GM19463 (cell line): ENCODE data around the gene CUL1.

ENCODE experiments used
- ATAC-seq: cut with Tn5 transposase; IDR thresholded peaks from one replicate; pipeline ENCODE4 v1.9.1; 2021; ENCODE audit warnings: mild to moderate bottlenecking, moderate library complexity; ENCODE audit not compliant: unreplicated experiment

CUL1 gene

GRCh38 chr7:148799893-148800555 lies 101.3 kb downstream of the CUL1 start:
- ATAC-seq: no peak

GRCh38 chr7:148800677-148801076 lies 102.0 kb downstream of the CUL1 start:
- no peak for ATAC-seq

GRCh38 chr7:148802101-148802493 lies 103.4 kb downstream of the CUL1 start:
- ATAC-seq: no peak

DNA sequence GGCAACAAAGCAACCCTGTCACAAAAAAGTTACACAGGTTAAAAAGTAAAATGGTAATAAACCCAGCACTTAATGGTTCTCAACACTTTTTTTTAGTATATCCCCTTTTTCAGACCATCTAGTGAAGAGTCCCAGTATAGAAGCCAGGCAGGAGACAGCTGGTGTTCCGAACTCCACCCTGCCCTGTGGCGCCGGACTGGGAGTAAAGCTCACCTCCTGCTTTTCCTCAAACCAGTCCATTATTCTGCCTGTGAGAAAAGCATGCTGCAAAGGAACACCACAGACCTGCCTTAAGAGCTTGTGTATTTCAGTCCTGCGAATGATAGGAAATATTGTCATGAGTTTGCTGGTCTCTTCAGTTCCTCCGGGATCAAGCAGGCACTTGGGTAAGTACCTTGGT lies 104.4 kb downstream of the CUL1 start:
- no peak for ATAC-seq

GRCh38 chr7:148804343-148805235 lies 105.9 kb downstream of the CUL1 start:
- no peak for ATAC-seq

DNA sequence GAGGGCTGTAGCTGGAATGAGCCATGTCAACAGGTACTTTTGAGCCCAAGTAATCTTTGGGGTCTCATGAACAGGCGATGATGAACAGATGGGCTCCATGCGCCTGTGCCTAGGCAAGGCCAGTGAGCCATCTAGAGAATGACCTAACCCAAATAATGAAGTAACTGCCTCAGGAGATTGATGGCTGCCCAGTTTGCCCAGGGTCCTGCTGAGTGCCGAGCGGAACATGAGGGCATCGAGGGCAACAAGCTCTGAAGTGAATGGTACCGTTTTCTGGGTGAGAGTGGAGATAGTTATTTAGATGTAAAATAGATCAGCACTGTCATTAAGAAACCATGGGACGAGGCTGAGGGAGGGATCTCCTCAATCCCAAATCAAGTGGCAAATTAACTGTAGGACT lies 107.5 kb downstream of the CUL1 start:
- ATAC-seq: no peak

DNA sequence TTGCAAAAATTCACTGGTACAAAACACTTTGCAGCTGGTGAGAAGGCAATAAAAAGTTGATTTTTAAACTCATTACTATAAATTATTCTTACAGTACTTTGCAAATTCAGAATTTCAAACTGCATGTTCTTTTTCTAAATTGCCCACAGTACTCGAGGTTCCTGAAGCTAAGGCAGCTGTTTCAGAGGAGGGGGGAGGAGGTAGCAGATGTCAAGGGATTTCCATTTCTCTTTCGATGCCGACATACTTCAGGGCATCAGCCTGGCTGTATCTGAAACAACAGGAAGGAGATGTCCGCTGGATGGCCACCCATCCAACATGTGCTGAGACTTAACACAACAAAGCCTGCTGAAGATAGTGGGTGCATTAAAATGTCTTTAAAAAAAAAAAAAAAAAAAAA lies 108.7 kb downstream of the CUL1 start:
- no peak for ATAC-seq

DNA sequence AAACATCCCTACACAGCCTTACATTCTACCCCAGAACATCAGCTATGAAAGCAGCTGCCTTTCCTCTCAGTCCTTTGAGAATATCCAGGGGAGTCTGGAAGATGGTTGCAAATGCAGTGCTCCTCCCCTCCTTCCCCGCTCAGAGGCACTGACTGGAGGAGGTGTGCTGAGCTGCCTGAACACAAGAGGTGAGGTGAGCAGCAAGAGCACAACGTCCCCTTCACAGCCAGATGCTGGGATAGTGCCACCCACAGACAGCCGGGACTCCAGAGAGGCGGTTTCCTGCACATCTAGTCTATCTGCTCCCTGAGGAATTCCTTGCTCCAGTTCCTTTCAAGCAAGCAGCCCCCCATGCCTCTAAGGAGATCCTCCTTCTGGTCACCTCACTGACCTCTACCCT lies 111.2 kb downstream of the CUL1 start:
- ATAC-seq: no peak

DNA sequence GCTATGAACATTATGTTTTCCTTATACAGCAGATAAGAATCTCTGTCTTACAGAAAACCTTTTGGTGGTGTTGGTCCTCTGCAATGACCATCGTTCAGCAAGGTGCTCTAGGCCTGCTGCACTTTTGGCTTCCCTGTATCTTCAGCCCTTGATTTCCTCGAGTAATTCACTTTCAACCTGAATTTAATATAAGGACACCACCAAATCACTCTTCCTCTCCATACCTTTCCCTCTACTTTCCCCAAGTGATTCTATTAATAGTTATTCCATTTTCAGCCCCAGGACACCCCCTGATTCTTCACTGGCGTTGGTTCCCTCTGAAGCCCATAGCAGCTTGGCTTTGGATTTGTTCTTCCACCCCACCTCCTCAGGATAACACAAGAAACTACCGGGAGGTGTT lies 113.2 kb downstream of the CUL1 start:
- no peak for ATAC-seq

GRCh38 chr7:148813890-148814289 lies 115.2 kb downstream of the CUL1 start:
- no peak for ATAC-seq

- no peak for ATAC-seq
Measured at GRCh38 chr7:148814922-148815559, 116.3 kb downstream of the CUL1 start.

DNA sequence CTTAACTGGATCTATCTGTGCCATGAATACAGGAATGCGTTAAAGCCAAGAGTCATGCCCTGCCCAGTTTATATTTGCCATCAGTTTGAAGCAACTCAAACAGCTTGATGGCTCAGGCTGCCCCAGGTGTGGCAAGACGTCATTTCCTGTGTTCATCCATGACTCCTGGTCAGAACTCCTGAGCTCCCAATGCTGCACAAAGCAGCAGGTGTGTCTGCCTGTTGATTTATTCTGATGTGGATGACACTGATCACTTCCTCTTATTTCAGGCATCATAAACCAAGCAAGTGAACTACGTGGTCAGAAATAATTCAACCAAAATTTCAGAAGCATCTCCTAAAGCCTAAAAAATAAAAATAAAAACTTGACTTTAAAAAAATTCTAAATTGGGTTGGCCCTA lies 116.9 kb downstream of the CUL1 start:
- ATAC-seq: no peak

- no peak for ATAC-seq
Measured at GRCh38 chr7:148819697-148820360, 121.1 kb downstream of the CUL1 start.

DNA sequence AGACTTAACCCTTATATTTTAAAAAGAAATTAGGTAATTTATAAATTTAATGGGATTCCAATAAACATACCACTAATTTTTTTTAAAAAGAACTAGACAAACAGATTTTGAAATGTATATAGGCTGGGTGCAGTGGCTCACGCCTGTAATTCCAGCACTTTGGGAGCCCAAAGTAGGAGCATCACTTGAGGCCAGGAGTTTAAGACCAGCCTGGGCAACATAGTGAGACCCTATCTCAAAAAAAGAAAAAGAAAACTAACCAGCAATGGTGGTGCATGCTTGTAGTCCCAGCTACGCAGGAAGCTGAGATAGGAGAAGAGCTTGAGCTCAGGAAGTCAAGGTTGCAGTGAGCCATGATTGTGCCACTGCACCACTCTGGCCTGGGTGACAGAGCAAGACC lies 122.7 kb downstream of the CUL1 start:
- ATAC-seq: no peak

DNA sequence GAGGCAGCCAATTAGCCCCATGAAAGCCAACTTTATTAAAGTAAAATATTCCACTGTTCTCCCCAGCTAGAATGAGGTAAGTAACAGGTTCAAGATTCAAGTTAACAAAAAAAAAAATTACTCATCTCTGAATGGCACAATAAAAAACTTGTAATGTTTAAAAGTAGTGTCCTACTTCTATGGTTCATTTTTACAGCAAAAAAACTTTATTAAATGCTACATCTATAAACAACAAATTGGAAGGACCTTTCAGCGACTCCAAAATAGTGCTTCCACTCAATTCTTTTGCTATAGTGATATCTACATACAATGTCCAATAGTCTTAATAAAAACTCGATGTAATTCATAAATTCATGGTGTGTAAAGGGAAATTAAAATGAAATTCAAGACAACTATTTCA lies 126.2 kb downstream of the CUL1 start:
- ATAC-seq: no peak

DNA sequence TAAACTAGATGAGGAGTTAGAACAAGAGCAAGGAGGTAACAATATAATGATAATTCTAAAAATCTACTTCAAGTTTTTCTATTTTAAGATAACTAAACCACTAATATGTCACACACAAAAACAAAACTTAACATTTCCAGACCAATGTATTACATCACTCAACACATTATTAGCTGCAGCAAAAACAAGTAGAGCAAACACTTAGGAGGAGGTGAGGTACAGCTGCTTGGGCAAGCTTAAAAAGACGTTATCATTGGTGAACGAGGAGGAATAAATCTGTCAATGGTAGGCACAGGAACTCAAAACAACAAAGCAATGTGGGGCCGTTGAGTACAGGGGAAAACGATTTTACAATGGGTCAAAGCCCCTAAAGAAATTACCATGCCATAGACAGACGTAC lies 126.6 kb downstream of the CUL1 start:
- ATAC-seq: no peak

- ATAC-seq: no peak
Measured at GRCh38 chr7:148828965-148829364, 130.3 kb downstream of the CUL1 start.

DNA sequence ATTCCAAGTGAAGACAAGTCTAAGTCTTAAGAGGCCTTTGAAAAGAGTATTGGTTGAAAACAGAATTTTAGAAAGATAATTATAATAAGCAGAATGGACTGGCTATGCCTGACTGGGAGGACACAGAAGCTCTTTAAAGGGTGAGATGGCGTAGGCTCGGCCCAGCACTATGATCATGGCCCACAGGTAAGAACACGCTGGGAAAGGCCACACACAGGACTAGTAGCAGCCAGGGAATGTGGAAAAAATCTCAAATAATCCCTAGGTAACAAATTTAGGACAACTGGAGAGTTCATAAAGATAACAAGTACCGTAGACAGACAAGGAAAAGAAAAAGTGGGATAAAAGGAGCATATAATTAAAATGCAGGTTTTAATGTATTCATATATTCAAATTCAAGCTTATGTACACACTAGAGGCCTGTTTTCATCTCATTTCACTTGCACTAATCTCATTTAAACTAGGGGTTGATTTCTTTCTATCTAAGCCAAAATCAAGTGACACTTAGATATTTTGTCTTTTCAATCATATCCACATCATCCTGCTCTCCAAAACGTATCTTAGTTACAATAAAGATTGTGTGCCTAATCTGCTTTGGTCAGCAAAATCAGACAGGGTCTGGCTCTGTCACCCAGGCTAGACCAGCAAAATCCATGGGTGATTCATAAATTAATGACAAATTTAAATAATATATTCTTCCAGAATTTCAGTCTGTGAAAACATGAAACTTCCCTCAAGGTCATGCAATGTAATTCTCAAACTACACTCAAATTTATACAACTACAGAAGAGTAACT lies 132.4 kb downstream of the CUL1 start:
- no peak for ATAC-seq

- no peak for ATAC-seq
Measured at GRCh38 chr7:148831782-148832181, 133.1 kb downstream of the CUL1 start.

DNA sequence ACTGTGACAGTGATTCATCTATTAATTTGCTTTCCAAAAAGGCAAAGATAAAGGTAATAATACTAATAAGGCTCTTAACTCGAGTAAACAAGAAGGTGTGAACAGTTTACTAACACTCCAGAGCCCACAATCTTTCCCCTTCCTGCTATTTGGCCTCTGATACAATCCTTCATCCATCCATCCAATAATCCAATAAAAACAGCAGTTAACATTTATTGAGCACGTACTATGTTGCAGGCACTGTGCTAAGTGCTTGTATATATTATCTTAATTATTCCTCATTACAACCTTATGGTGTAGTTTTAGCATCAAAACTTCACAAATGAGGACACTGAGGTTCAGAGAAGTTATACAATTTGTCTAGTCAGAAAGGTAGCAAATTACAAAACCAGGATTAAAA lies 135.9 kb downstream of the CUL1 start:
- no peak for ATAC-seq

GRCh38 chr7:148835854-148836253 lies 137.2 kb downstream of the CUL1 start:
- ATAC-seq: no peak
